A172 (cell line): ENCODE measurements around the gene PIAS3. TPM values are rescaled to one million over a fixed set of nuclear protein-coding genes. Genes with fewer than 3 reads are reported as not detected.
"Not testable (repeated sequence)": the region's sequence is repeated elsewhere in the genome, so short reads cannot be mapped to it uniquely, and the experiment has no call there.

Experiments
- DNase-seq: peaks from one replicate; pipeline ENCODE4 v3.0.0-alpha.2; 2015; ENCODE audit warnings: low spot score
- total RNA-seq: library from RNA; depleted of rRNA; stranded (reverse); fragments of >200 nt; shearing (Covaris generic); gene quantifications from 2 replicates; pipeline ENCODE4 v1.2.3, GENCODE V29; 2014

Gene PIAS3
- total RNA-seq, 1 experiment from 2014 or later, result 13.3 TPM

- DNase-seq, result no peak
These were observed 15.8 kb upstream of the PIAS3 start for GRCh38 chr1:145874646-145875045.

GRCh38 chr1:145871994-145872924 is 13.4 kb upstream of the PIAS3 start:
- no peak for DNase-seq

- DNase-seq, result no peak
These were observed 9.4 kb upstream of the PIAS3 start for GRCh38 chr1:145868232-145868631.

GRCh38 chr1:145863282-145864018 is 4.6 kb upstream of the PIAS3 start:
- no peak for DNase-seq

GRCh38 chr1:145859491-145860023 is 676 bp upstream of the PIAS3 start:
- DNase-seq, result peak; percentile 82

GRCh38 chr1:145858238-145858900 is 512 bp downstream of the PIAS3 start:
- DNase-seq, result peak; percentile 61

- no peak for DNase-seq
These were observed 1.7 kb downstream of the PIAS3 start for GRCh38 chr1:145857170-145857569.

GRCh38 chr1:145855426-145855948 is 3.4 kb downstream of the PIAS3 start:
- no peak for DNase-seq

GRCh38 chr1:145849356-145850160 is 9.3 kb downstream of the PIAS3 start:
- DNase-seq, result peak; percentile 90

GRCh38 chr1:145847827-145848226 is 11.1 kb downstream of the PIAS3 start:
- no peak for DNase-seq

GRCh38 chr1:145846201-145846612 is 12.7 kb downstream of the PIAS3 start:
- DNase-seq, result peak; percentile 25

GRCh38 chr1:145845514-145846161 is 13.2 kb downstream of the PIAS3 start, which contains the start of gene NUDT17:
Gene NUDT17, plus strand, starts transcription at chr1:145845630. Its CDS starts 11 bp downstream, at chr1:145845641.
- DNase-seq, result peak; percentile 62

- no peak for DNase-seq
These were observed 13.8 kb downstream of the PIAS3 start for GRCh38 chr1:145845144-145845513.

- no peak for DNase-seq
These were observed 15.8 kb downstream of the PIAS3 start for GRCh38 chr1:145843031-145843430.

GRCh38 chr1:145837656-145838055 is 21.2 kb downstream of the PIAS3 start:
- DNase-seq, result no peak

- not testable (repeated sequence) for DNase-seq
These were observed 28.1 kb downstream of the PIAS3 start for GRCh38 chr1:145830810-145831209.

GRCh38 chr1:145828367-145829026 is 30.4 kb downstream of the PIAS3 start:
- no peak for DNase-seq

GRCh38 chr1:145827966-145828365 is 30.9 kb downstream of the PIAS3 start:
- no peak for DNase-seq

GRCh38 chr1:145826030-145826429 is 32.9 kb downstream of the PIAS3 start:
- no peak for DNase-seq

GRCh38 chr1:145824499-145824842 is 34.4 kb downstream of the PIAS3 start:
- no peak for DNase-seq
